Right hindlimb (tissue), 1 donor: Measurements from ENCODE around the gene OSBPL6.
"Not testable (repeated sequence)": the region's sequence is repeated elsewhere in the genome, so short reads cannot be mapped to it uniquely, and the experiment has no call there.

Source experiments
- DNase-seq: peaks from one replicate; pipeline ENCODE4 v3.0.0-alpha.2; 2018

OSBPL6 gene

DNA sequence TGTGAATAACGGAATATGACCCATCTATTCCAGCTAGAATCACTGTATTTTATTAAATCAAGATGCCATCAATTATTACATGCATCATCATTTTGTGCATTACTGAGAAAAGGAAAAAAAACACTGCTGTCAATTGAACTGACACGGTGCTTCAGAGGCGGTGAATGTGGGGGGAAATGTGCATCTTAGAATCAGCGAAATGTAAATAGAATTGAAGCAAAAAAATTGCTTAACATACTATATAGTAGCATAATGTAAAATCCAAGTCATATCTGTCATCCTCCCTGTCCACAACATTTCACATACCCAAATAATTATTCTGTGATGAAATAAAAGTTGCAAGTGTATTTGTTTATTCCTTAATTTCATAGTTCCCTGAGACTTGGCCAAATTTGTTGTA, 172.1 kb downstream of the OSBPL6 start:
- no peak for DNase-seq

DNA sequence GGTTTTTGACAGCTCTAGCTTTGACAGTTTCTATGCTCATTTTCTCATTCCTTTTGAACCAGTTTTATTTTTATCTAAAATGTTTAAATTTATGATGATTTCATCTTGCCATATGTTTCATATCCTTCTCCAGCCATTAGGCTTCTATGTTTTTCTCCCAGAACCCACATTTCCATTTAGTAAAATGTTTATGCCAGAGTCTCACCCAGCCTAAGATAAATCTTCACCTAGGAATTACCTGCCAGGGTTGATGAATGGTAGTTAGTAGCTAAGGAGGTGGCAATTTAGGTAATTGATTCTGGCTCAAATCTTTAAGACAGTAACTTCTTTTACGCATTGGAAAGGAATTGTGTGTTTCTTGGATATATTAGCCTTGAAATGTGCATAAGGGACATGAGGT, 173.0 kb downstream of the OSBPL6 start:
- no peak for DNase-seq

DNA sequence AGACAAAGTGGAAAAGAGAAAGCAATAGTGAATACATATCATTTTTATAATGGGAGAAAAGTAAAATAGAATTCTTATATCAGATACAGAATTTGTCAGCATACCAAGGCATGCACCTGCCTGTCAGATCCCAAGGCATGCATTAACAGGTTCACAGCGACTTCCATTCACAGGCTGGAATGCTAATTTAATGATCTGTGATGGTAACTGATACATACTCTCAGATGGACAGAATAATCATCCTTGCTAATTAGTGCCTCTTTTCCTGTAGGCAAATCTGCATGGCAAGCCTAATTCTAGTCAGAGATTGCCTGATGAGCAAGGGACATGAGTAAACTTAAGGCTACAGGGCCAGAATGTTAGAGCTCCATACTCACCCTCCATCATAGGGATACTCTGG, 180.6 kb downstream of the OSBPL6 start:
- no peak for DNase-seq

DNA sequence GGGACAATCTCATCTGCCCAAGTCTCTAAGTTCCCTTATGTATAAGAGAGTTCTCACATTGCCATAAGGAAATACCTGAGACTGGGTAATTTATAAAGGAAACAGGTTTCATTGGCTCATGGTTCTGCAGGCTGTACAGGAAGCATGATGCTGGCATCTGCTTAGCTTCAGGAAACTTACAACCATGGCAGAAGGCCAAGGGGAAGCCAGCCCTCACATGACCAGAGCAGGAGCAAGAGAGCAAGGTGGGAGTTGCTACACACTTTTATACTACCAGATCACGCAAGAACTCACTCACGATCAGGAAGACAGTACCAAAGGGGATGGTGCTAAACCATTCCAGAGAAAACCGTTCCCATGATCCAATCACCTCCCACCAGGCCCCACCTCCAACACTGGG, 182.7 kb downstream of the OSBPL6 start:
- DNase-seq = no peak

DNA sequence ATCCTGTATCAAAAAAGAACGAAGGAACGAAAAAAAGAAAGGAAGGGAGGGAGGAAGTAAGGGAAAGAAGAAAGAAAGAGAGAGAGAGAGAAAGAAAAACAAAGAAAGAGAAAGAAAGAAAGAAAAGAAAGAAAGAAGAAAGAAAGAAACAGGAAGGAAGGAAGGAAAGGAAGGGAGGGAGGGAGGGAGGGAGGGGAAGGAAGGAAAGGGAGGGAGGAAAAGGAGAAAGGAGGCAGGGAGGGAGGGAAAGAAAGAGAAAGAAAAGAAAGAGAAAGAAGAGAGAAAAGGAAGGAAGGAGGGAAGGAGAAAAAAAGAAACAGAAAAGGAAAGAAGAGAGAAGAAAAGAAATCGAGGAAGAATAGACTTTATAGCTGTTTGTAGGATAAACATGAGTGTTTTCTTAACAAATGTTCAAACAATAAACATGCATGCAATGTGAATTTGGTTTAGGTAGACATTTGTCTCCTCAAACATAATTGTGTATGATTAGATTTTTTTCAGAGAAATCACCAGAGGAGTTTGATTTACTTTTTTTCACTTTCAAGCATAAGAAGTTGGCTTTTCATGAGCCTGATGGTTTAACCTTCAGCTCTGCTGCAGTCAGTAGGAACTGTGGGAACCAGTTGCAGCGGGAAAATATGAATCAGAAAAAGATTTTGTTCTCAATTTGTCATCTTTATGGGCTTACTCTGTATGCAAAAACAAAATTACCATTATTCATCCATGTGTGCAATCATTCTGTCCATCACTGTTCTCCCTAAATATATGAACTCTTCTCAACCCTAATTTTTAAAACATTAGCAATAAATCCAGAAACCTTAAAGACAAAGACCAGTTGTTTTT, 185.1 kb downstream of the OSBPL6 start:
- DNase-seq = no peak

DNA sequence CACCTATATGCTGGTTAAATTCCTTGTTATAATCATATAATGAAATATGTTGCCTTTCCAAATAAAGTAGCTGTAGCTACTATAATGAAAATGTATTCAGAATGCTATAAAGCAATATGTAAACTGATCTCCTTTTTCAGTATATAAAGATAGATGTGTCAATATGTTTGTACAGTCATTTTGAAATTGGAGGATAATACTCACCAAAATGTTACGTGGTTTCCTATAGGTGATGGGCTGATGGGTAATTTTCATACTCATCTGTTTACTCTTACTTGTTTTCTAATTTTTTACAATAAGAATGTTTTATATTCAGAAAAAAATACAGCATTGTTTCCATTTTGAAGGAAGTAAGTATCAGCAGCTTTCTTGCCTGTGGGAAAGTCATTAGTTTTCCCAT, 186.5 kb downstream of the OSBPL6 start:
- no peak for DNase-seq

DNA sequence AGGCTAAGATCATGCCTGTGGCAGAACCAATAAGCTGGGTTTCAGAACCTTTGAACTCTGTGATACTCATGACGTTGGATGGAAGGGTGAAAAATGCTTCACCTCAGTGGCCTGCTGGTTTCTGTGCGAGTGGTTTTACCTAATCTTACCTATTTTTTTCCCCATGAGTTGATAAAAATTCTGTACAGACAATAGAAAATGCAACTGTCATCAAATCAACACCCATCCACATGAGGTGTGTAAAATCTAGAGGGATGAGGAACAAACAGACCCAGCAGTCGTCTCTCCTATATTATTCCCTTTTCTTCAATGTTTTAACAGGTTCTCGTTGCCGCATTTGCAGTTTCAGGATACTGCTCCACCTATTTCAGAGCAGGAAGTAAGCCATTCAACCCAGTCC, 189.4 kb downstream of the OSBPL6 start:
- DNase-seq = no peak

DNA sequence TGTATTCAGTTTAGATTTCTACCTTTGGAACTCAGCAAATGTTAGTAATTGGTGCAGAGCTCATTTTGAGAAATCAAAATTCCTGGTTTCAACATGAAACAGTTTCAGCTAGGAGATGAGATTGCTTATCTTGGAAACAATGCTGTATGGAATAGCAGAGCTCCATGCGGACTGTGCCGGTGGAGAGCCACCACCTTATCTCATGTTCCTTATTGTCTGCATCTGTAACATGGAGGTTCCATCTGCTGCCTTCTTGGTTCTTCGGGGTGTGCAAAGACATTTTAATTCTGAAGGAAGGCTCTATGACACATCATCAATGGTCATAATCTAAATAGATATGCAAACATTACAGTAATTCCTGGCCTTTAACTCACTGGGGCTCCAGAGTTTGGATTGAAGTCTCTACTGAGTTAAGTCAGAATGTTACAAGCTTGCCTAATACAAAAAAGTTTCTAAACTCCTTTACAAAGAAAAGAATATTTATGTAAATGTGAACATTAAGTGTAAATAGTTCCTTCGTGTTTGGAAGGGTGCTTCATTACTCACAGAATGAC, 191.4 kb downstream of the OSBPL6 start:
- DNase-seq = no peak

DNA sequence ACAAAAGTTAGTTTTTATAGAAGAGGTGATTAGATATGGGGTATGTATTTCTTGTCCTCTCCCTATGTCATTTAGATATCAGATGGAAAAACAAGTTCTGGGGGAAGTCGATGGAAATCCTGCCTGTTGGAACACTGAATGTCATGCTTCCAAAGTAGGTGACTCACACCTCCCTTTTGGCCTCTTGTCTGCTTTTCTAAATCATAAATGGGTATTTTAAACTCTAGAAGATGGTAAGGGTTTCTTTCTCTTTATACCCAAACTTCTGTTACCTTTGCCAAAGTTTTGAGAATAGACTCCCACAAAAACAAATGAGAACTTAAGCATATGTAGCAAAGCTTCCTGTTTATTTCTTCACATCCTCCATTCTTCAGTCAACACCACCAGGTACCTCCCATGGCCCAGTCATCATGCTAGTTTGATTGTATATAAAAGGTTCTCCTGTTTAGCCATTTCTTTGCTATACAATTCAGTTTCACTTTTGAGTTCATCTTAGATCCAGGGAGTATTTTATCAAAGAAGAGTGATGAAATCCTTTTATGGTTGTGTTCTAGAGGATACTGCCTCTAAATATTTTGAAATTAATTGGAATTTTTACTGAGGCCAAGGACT, 192.8 kb downstream of the OSBPL6 start:
- no peak for DNase-seq

DNA sequence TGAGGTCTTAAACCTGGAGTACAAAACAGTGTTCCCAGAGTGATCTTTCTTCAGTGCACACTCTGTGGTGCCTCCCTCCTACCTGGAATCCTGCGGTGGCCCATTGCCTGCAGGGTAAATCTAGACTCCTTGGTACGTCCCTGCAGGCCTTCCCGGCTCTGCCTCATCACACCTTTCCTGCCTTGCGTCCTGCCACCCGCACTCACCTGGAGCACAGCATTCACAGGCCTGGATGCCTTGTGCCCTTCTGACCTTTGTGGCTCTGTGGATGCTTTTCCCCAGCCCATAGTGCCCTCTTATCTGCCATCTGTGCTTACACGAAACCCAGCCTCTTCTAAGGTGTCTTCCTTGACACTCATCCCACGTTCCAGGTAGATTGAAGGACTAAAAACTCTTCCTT, 194.0 kb downstream of the OSBPL6 start:
- DNase-seq = no peak

DNA sequence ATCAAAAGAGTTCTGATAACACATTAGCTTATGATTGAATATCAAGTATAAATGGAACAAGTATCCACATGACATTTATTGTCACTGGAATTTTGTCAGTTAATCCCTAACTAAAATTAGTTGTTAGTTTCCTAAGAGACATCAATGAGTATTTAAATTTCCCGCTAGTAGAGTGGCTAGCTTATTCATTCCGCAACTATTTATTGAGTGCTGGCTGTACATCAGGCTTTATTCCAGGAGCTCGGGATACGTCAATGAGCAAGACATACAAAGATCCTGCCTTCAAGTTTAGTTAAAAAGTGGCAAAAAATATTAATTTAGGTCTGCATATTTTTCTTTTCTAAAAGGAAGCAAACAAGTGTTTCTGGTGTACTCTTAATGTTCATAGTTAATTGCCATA, 197.4 kb downstream of the OSBPL6 start:
- DNase-seq = no peak

DNA sequence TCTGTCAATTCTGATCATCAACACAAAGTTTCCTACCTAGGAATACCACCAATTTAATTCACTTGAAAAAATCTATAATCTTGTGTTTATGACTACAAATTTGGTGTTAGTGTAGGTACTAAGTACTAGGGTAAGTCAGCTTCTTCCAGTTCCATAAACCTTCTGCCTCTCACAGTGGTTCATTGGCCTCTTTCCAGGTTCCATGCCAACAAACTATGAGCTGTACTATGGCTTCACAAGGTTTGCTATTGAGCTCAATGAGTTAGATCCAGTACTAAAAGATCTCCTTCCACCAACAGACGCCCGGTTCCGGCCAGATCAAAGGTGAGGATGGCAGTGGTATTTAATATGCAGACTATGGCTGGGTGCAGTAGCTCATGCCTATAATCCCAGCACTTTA, 197.9 kb downstream of the OSBPL6 start:
- DNase-seq = no peak

DNA sequence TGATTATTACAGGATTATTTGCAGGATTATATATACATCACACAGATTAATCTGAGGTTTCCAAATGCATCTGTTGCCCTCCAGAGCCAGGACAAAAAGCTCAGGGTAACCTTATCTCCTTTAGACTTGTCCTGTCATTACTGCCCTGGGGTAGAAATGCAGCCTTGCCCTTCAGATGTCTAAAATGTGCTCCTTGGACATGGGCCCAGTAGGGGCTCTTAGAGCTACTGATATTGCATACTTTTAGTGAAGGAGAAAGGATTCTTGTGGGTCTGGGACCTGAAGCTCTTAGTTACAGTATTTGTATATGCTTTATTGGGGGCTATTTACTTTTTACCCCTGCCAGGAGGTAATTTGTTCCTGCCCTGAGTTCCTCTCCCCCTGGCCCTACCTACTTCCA, 200.5 kb downstream of the OSBPL6 start:
- no peak for DNase-seq

DNA sequence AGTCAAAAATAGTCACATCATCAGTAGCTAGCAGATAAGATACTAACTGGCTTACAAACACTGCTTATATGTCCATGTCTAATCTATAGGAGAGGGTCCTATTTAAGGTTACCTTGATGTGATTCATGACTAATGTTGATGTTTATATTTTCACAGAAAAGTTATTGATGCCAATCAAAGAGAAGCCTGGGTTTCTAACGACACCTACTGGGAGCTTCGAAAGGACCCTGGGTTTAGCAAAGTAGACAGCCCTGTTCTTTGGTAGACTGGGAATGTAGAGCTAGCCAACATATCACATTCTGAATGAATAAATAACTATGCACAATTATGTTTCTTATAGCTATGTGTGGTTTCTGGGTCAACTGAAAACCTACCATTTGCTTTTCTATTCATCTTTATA, 201.0 kb downstream of the OSBPL6 start:
- no peak for DNase-seq

DNA sequence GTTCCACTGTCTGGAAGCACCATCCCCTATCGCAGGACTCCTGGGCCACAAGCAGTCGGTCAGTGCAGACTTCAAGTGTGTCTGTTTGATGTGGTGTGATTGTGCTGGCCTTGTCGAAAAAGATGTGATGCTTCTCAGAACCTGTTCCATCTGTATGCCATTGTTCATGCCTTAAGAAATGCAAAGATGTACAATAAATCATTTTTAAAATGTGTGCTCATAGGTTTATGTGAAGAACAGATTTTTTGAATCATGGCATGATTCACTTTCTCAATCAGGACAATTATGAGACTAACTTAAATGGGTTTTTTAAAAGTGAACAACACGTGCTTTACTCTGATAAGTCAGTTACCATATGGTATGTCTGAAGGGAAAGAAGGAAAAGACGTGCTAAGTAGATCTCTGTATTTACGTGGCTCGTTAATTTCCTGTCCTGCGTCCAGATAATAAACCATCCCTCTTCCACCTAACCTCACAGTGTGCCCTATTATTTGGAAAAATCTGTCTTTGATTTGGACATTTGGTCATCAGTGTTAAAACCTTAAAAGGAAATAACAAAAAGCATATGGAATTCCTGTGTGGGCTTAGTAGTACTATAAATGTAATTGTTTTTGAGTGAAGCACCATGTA, 201.7 kb downstream of the OSBPL6 start:
- no peak for DNase-seq

DNA sequence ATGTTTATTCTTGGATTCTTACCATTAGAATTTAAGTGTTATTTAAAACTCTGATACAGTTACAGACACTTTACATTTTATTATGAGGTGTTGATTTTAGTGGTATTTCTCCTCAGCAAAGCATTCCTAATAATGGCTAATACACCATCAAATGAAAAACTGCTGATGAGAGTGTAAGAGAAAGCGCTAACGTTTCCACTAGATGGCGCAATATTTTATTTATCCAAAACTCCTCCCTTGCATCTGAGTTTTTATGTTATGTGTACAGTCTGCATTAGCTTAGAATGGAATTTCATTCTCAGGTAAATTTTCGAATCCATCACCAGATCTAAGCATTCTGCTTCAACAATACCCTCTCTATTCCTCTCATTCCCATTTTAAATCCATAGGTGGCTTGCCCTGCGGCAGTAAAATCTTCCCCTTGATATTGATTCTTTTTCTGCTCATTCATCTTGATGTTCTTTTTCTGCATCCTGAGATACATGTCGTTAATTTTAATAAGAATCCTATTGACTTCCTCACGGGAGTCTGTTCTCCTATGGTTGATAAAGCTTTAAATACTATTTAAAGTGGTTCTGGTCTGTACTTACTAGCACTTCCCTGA, 202.8 kb downstream of the OSBPL6 start:
- no peak for DNase-seq

DNA sequence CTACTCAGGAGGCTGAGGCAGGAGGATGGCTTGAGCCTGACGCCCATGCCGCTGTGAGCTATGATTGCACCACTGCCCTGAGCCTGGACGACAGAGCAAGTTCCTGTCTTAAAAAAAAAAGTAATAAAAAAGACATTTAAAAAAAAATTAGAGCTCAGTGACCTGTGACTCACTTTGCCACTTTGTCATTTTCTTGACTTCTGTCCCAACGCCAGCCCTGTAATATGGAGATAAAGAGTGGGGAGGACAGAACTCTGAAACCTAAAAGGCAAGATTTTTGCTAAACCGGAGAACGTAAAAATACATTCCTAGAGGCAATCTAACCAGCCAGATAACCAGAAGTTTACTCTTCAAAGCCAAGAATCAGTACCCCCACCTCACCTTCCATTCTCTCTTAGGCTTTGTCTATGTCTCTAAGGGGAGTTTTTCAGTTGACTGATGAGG, 207.7 kb downstream of the OSBPL6 start:
- no peak for DNase-seq

DNA sequence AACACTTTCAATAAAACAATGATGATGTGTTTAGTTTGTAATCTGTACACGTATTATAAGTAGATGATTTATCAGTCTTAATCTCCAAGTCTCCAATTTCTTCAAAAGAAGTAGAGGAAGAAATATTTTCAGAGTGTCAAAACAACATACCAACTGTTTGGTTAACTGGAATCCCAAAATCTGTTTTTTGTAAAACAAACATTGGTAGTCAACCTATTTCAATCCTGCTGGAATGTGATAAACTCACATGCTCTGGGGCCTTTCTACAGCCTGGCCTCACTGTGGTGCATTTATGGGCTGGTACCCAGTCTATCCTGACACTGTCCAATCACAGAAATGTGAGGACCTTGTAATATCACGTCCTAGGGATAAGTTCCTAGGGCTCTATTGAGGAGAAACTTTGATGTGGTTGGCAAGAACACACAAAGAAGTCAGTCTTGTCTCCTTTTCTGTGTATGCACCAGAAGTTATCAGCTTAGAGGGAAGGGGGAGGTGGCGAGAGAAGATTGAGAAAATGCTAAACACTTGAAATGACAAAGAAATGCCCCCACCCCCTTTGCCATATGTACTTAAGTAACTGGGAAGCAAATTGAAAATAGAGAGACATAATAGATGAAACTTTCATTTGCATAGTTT, 209.5 kb downstream of the OSBPL6 start:
- DNase-seq = no peak

DNA sequence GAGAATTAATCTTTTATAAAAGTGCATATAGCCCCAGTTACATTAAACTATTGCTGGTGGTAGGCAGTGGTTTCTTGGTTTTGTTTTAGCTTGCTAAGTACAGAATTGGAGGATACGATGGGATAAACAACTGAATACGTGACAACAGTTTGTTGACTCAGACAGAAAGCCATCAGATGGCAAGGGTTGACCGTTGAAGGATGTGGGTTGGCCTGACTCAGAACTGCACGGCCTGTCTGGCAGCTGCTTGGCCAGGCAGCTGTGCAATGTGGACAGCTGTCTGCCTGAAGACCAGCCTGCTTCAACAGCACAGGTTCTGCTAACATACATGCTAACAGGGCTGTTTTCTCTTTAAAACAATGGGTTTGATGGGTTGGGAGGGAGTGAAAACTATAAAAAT, 210.1 kb downstream of the OSBPL6 start:
- DNase-seq = peak; percentile 75

DNA sequence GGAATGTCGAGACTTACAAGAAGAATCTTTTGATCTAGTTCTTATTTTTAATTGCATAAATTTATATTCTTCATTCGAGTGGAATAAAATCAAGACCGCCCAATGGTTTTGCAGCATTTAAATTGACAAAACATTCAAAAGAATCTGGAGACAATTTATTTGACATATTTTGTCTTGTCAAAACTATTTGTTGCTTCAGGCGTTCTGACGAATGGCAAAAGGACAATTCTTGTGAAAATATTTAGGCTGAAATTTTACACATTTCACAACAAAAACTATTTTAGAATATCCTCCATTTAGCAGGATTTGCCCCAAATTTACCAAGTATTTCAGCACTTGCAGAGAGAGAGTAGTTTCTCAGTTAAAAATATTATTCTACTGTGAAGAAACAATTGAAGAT, 214.9 kb downstream of the OSBPL6 start:
- DNase-seq = no peak

DNA sequence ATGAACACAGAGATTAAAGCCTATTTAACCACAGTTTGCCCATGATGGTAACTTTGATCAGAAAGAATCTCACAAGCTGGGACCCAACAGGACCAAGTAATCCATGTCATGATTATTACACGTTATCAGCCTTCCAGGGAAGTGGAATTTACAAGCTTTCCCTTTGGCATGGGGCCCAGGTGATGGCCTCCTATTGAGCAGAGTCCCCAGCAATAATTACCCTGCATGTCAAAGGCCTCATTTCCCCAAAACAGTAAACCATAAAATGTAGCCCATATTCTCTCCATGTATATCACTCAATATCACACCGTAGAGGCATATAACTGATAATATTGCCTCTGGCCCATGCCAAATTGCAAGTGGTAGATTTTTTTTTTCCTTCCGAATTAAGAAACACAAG, 217.7 kb downstream of the OSBPL6 start:
- DNase-seq = no peak

DNA sequence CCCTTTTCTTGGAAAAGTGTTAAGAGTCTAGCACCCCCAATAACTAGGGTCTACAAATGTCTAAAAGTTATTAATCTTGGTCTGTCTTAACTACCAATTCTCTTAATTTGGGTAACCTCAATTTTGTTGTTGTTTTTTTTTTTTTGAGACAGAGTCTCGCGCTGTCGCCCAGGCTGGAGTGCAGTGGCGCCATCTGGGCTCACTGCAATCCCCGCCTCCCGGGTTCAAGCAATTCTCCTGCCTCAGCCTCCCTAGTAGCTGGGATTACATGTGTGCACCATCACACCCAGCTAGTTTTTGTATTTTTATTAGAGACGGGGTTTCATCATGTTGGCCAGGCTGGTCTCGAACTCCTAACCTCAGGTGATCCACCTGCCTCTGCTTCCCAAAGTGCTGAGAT, 218.1 kb downstream of the OSBPL6 start:
- not testable (repeated sequence) for DNase-seq
